GM10266 (cell line): ENCODE data around the gene VIM.

Experiments used
- DNase-seq: peaks from one replicate; pipeline ENCODE4 v3.0.0; 2012; ENCODE audit errors: extremely low spot score
- CTCF ChIP-seq: IDR thresholded peaks from 2 replicates; pipeline ENCODE4 v1.5.1; 2012; ENCODE audit warnings: mild to moderate bottlenecking, low read depth; ENCODE audit not compliant: control insufficient read depth, insufficient read depth; ENCODE audit errors: missing control alignments

VIM gene

GRCh38 chr10:17273403-17273802 is 45.4 kb downstream of the VIM start:
- TF ChIP-seq CTCF: no peak
- no peak for DNase-seq

- no peak for DNase-seq
- TF ChIP-seq CTCF: no peak
Observed at GRCh38 chr10:17276756-17277424, 48.8 kb downstream of the VIM start.

- DNase-seq: no peak
- no peak for TF ChIP-seq CTCF
Observed at GRCh38 chr10:17278607-17279240, 50.7 kb downstream of the VIM start.

- no peak for DNase-seq
- no peak for TF ChIP-seq CTCF
Observed at GRCh38 chr10:17282311-17282710, 54.3 kb downstream of the VIM start.

- no peak for TF ChIP-seq CTCF
- DNase-seq: no peak
Observed at GRCh38 chr10:17286562-17287550, 58.8 kb downstream of the VIM start.
